ENCODE measurements around the gene SLC52A3.
"Not testable (repeated sequence)": the region's sequence is repeated elsewhere in the genome, so short reads cannot be mapped to it uniquely, and the experiment has no call there.

SLC52A3 gene

DNA sequence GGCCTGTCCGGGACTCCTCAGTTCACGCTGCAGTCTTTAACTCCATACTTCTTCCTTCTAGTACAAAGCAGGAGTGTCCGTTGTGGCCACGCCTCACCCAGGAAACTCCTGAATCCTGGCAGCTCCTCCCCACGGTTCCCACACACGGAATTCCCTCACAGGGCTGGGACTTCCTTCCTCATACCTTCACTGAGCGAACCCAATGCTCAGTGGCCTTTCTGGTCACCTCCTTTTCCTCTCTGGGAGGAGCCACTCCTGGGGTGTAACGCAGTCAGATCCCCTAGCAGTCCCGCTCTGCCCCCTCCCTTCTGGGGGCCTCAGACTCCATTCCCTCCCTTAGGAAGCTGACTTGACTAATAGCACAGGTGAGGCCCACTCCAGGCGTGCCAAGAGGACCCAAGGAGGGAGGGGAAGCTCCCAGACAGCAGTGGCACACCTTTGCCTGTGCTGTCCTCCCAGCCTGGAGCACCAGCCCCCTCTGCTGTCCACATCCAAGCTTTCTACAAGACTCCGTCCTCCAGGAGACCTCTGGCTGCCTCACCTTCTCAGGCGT lies at the start of gene SLC52A3:
SLC52A3 (minus strand) TSS at position 75 of the 553 bp plus-strand sequence. CDS start 2,726 bp downstream, outside the sequence.
- no peak for DNase-seq (ENCODE audit: low read depth)

DNA sequence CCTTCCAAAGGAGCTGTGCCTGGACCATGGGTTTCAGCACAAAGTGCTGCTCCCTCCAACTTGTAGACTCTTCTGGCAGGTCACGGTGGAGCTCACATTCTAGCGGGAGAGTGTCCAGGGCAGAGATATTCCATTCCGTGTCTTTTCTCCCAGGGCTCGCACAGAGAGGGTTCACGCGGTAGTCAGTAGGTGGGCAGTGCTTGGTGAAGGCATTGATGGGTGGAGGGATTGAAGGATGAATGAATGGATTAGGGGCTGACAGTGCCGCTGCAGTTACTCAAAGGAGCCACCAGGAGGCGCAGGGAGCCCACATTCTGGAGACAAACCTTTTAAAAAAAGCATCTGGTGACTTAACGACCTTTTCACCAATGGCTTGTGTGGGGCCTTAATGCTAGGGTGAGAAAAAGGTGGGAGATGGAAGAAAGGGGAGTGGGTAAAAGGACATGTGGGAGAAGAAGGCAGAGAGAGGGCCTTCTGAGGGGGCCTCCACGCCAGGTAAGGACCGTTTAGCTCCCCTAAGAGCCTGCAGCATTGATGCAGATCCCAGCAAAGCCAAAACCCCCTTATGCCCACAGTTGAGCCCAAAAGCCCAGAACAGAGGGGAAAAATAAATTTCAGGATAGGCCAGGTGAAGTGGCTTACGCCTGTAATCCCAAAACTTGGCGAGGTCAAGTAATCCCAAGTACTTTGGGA lies 47.8 kb upstream of the SLC52A3 start:
- peak; percentile 44 for DNase-seq (ENCODE audit: low read depth)

DNA sequence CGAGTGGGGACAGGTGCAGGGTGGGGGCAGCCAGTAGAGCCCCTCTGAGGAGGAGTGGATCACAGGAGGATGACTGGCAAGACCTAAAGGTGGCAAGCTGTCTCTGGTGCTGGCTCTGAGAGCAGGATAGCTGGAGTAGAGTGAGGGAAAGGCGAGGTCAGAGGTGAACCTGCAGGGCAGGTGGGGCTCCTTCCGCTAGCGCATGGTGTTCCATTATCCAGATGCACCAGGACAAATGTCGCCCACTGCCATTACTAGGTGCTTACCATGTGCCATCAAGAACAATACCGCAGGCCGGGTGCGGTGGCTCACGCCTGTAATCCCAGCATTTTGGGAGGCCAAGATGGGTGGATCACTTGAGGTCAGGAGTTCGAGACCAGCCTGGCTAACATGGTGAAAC lies 46.9 kb upstream of the SLC52A3 start:
- DNase-seq (ENCODE audit: low read depth) = no peak

DNA sequence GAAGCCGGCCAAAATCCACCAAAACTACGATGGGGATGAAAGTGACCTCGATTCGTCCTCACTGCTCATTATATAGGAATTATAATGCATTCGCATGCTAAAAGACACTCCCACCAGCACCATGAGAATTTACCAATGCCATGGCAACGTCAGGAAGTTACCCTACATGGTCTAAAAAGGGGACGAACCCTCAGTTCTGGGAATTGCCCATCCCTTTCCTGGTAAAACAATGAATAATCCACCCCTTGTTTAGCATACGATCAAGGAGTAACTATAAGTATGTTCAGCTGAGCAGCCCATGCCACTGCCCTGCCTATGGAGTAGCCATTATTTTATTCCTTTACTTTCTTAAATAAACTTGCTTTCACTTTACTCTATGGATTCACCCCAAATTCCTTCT lies 45.1 kb upstream of the SLC52A3 start:
- DNase-seq (ENCODE audit: low read depth) = no peak

DNA sequence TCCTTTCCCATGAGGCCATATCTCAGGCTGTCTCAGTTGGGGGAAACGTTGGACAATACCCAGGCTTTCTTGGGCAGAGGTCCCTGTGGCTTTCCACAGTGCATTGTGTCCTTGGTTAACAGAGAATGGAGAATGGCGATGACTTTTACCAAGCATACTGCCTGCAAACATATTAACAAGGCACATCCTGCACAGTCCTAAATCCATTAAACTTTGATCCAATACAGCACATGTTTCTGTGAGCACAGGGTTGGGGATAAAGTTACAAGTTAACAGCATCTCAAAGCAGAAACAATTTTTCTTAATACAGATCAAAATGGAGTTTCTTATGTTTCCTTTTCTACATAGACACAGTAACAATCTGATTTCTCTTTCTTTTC lies 44.1 kb upstream of the SLC52A3 start:
- DNase-seq (ENCODE audit: low read depth) = not testable (repeated sequence)

DNA sequence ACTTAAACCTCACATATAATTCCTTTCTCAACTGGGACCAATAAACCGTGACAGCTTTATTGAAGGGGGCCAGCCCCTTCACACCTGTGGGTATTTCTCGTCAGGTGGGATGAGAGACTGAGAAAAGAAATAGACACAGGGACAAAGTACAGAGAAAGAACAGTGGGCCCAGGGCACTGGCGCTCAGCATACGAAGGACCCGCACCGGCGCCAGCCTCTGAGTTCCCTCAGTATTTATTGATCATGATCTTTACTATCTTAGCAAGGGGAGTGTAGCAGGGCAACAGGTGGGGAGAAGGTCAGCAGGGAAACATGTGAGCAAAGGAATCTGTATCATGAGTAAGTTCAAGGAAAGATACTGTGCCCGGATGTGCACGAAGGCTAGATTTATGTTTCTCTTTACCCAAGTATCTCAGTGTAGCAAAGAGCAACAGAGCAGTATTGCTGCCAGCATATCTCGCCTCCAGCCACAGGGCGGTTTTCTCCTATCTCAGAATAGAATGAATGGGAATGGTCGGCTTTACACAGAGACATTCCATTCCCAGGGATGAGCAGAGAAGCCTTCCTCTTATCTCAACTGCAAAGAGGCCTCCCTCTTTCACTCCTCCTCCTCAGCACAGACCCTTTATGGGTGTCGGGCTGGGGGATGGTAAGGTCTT lies 43.6 kb upstream of the SLC52A3 start:
- not testable (repeated sequence) for DNase-seq (ENCODE audit: low read depth)

DNA sequence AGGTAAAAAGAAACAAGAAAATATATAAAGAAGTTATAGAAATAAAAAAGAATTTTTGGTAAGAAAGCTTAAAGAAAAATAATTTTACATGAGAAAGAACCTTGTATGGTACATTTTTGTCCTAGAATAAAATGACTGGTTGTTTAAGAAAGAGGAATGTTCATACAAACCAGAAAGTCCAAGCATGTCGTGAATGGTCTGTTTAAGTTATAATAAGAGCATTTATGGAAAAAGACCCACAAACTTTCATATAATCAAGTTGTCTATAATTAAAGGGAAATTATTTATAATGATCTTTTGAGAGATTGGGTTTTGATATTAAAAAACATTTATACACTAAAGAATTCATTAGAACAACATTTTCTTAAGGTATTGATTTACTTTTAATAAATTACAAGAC lies 37.4 kb upstream of the SLC52A3 start:
- DNase-seq (ENCODE audit: low read depth) = no peak

DNA sequence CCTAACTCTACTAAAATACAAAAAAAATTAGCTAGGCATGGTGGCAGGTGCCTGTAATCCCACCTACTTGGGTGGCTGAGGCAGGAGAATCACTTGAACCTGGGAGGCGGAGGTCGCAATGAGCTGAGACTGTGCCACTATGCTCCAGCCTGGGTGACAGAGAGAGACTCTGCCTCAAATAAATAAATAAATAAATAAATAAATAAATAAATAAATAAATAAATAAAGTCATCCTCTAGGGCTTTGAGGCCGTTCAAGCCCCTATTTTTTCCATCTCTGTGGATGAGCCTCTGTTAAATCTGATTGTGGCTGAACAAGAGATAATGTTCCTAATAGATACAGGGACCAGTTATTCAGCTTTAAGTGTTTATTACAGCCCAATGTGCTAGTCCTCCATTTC lies 33.4 kb upstream of the SLC52A3 start:
- DNase-seq (ENCODE audit: low read depth) = no peak

DNA sequence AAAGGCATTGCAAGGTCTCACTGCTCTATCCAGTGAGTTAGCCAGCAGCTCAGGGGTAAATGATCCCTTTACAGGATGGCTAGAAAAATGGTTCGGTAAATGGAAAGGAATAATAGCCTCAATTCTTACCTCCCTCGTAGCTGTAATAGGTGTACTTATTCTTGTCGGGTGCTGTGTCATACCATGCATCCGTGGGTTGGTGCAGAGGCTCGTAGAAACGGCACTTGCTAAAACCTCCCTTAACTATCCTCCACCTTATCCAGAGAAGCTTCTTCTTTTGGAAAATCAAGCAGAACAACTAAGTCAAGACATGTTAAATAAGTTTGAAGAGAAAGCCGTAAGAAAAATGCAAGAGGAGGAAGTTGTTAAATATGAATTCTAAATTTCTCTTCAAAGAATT lies 31.7 kb upstream of the SLC52A3 start:
- DNase-seq (ENCODE audit: low read depth) = not testable (repeated sequence)

DNA sequence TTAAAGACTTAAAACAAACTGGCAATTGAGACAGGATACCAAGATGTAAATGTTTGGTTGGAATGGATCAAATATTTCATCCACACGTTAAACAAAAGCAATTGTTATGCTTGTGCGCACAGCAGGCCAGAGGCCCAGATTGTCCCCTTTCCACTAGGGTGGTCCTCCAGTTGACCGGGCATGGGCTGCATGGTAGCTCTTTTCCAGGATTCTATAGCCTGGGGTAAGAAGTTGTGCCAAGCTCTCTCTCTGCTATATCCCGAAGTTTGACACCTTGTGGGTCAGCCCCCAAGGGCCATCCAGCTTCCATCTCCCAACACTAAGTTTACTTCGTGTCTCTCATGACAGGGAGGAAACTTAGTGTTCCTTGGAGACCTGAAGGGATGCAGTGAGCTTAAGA lies 30.4 kb upstream of the SLC52A3 start:
- DNase-seq (ENCODE audit: low read depth) = not testable (repeated sequence)

DNA sequence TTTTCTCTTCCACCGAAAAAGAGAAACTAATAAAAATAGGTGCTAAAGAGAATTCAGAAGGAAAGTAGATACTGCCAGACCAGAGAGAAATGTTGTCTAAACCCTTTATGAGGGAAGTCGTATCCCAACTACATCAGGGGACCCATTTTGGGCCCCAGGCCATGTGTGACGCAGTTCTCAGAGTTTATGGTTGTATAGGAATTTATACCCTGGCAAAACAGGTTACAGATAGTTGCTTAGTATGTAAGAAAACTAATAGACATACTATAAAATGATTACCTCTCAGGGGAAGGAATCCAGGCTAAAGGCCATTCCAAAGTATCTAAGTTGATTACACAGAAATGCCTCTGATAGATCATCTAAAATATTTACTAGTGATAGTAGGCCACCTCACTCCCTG lies 28.6 kb upstream of the SLC52A3 start:
- DNase-seq (ENCODE audit: low read depth) = no peak

DNA sequence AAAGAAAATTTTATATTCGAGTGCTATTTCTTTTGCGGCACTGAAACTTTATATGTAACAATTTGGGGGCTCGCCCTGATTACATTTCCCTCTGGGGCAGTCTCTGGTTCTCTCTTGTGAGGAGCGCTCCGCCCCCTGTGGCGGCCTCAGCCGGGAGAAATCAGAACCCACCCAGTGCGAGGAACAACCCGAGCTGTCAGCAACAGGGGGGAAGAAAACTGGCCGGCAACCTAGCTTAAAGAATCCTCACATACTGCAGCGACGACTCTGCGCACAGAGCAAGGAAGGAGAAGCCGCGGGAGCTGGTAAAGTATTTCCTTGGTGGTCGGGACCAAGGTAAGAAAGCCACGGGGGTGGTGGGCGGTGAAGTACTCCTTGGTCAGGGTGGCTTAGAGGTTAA lies 23.9 kb upstream of the SLC52A3 start:
- no peak for DNase-seq (ENCODE audit: low read depth)

DNA sequence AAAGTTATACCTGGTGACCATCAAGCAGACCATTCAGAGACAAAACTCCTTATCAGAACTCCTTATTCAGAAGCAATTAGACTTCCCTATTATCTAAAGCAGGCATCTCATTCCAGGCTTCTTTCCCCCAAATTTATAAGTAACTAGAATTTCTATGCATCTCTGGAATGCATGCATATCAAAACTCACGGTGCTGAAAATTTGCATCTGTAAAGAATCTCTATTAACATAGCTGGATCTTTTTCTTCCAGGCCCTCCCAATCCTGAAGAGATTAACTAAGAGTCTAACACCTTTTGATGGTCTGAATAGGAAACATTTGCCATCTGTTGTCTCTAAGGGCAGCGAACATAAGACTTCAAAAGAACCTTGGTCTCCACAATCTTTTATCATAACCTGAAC lies 22.8 kb upstream of the SLC52A3 start:
- DNase-seq (ENCODE audit: low read depth) = no peak

DNA sequence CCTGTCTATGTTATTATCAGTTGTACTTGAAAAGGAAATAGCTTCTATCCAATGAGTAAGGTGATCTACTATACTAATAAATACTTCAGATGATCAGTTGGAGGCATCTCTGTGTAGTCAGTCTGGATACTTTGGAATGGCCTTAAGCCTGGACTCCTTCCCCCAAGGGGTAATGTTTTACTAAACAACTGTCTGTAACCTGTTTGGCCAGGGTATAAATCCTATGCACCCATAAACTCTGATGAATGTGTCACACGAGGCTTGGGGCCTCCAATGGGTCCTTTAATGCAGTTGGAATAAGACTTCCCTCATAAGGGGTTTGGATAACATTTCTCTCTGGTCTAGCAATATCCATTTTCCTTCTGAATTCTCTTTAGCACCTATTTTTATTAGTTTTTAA lies 19.5 kb upstream of the SLC52A3 start:
- DNase-seq (ENCODE audit: low read depth) = no peak

DNA sequence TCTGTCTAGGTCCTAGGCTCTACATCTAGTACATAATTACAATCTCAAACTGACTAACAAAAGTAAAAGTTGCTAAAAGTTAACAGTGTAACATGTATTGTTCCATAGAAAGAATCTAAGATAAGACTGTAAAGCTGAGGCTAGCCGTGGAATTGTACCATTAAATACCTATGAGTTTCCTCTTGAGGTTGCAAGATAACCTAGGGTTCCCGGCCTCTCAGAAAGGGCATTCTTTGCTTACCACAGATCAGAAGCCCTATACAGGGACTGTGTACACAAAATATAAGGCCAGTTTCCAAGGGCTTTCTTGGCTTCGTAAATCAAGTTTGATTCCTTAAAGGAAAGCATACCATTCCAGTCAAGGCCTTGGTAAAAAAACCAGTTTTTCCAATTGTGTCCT lies 11.5 kb upstream of the SLC52A3 start:
- DNase-seq (ENCODE audit: low read depth) = no peak

DNA sequence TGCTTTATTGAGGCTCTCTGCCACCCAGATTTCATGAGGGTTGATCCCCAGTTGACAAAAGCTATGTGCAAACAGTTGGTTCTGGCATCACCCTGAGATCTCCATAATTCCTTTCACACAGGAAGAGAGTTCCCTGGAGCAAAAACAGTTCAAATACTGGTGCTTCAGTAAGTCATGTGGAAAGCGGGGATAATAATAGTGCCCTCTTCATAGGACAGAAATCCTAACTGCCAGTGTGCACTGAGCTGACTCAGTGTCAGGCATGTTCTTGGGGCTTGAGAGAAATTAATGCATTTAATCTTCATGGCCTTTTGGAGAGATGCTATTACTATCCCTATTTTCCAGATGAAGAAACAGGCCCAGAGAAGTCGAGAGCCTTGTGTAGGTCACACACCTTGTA lies 7.9 kb upstream of the SLC52A3 start:
- DNase-seq (ENCODE audit: low read depth) = no peak

DNA sequence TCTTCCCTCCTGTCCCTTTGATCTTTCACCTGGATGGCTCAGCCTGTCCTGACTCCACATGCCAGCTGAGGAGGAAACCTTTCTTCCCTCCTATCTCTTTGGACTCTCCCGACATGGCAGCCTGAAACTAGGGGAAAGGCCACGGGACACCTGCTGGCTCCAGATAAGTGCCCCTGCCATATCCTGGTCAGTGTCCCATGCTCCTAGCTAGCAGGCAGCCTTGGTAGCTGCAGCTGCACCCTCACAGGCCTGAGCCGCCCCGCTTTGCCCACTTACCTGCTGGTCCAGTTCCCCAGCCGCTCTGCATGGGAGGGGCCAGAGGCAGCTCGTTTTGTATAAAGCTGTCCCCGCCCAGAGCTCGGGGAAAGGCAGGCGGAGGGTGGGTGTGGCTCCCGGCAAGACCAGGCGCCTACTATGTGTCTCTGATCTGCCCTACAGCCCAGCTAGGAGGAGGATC lies 7.4 kb upstream of the SLC52A3 start:
- no peak for DNase-seq (ENCODE audit: low read depth)

DNA sequence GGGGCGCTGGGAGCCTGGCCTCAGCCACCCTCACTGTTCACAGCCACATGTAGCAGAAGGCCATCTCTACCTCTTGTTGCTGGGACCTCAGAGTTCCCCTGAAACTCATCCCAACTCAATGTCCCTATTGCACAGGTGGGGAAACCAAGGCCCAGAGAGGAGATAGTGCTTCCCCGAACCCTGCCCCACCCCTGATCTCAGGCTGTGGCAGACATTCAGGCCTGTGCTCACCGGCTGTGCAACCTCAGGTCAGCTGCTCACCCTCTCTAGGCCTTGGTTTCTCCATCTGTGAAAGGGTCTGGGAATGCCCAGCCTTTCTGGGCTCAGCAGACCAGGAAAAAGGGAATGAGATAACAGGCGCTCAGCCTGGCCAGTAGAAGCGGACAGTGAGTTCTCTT lies 6.4 kb upstream of the SLC52A3 start:
- no peak for DNase-seq (ENCODE audit: low read depth)

DNA sequence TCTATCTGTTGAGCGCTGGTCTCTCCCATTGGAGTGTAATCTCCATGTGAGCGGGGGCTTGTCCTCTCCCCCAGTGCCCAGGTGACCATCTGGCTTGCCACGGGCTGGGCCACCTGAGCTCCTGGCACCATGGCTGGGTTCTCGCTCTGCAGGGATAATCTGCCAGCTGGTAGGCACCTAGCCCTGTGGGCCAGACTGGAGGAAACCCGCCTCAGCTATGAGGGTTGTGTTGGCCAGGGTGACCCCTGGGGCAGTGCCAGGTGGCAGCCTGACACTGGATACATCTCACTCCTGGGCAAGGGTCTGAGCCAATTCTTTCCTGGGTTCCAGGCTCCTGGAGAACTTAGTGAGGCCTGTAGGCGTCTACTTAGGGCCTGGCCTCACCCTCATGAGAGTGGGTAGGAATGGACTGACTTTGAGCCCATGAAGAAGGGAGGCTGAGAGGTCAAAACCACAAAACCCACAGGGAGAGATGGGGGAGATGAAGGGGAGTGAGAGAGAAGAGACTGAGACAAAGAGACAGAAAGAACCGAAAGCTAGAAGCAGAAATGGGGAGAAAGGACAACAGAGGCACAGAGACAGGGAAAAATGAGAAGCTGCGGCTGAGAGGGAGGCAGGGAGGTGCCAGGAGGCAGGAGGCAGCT lies 5.8 kb upstream of the SLC52A3 start:
- DNase-seq (ENCODE audit: low read depth) = no peak

DNA sequence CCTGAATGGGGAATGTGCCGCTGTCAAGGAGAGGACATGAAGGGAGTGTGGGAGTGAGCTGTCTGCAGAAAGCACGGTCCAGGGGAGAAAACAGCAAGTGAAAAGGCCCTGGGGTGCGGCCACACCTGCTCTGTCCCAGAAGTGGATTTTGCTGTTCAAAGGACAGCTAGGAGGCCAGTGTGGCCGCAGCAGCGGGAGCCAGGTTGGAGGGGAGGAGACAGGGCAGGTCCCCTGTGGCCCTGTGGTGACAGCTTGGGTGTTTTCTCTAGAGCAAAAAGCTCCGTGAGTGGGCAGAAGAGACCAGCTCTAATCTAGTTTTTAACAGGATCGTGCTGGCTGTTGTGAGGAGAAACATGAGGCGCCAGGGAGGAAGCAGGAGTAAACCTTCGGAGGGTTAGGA lies 4.5 kb upstream of the SLC52A3 start:
- no peak for DNase-seq (ENCODE audit: low read depth)

DNA sequence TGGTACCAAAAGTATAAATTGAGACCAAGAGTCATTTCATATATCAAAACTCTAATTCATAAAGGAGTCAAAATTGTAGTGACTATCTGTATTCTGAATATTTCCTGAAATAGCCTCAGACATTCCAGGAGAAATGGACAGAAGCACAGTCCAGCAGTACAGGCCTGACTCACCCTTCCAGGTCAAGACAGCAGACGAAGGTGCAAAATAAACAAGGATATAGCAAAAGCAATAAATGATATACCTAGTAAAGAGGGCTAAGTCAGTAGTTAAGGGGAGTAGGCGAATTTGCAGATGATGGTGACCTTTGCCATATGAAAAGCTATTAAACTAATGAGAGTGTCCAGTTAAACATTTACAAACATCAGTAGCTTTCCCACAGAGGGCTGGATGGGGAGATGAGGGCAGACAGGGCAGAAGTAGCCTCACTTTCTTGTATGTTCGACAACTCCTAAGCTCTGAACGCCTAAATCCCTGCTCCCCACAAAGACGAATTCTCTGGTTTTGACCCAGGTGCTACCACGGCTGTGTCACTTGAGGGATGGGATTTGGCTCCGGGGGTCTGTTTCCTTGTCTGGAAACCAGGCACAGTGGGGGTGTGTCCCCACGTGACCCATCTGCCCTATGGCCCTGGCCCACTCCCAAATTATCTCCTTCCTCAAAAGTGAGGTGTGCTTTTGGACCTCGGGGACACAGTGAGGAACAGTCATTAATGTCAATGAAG lies 3.6 kb upstream of the SLC52A3 start:
- DNase-seq (ENCODE audit: low read depth) = no peak

DNA sequence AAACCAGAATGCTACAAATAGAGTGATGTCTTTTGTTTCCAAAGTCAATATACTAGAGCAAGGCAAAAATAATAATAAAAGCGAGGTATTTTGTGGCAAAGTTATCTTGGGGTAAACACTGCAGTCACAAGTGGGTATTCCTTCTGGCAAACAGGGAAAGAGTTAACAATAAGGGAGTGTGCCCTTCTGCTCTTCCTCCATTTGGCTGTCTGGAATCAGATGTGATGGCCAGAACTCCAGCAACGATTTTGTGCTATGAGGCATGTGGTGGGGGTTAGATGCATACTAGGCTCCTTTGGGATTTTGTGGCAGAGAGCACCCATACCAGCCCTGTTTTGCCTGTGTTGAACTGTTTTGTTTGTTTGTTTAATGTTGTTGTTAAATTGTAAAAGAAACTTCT lies 2.4 kb upstream of the SLC52A3 start:
- no peak for DNase-seq (ENCODE audit: low read depth)

All from stimulated activated CD8-positive, alpha-beta memory T cell treated with anti-CD3 and anti-CD28 coated beads, Interleukin-15, amount 100 ng/mL, for 1 hour (primary cell).